Vagina (tissue), 2 donors: ENCODE measurements around the gene MPPED2. TPM values are rescaled to one million over a fixed set of nuclear protein-coding genes. Genes with fewer than 3 reads are reported as not detected.
A peak's percentile ranks its signal among the peaks of the same experiment; 100 is the strongest.

ENCODE experiments used
- DNase-seq, 2 donors: peaks; one replicate each; pipeline ENCODE4 v3.0.0-alpha.2; 2017; ENCODE audit errors: extremely low spot score in 2 of 2
- H3K27ac ChIP-seq: fragments of 200-600 bp; sonication (generic); one replicate; pipeline ENCODE4 v1.5.1; 2019
- H3K27me3 ChIP-seq: fragments of 200-600 bp; sonication (generic); one replicate; pipeline ENCODE4 v1.5.1; 2019
- H3K36me3 ChIP-seq, 2 donors: fragments of 200-600 bp; sonication (generic); one replicate each; pipeline ENCODE4 v1.5.1; 2017 to 2019
- H3K4me1 ChIP-seq: fragments of 200-600 bp; sonication (generic); one replicate; pipeline ENCODE4 v1.5.1; 2019
- H3K4me3 ChIP-seq, 2 donors: fragments of 200-600 bp; sonication (generic); 1 replicate in 1 of 2; 2 replicates in 1 of 2; pipeline ENCODE4 v1.5.1; 2016 to 2019
- H3K9me3 ChIP-seq: fragments of 200-600 bp; sonication (generic); one replicate; pipeline ENCODE4 v1.5.1; 2019
- POLR2A ChIP-seq, 2 donors: fragments of 450-650 bp; IDR thresholded peaks; one replicate each; pipeline ENCODE4 v1.6.1; 2017; ENCODE audit warnings: antibody characterized with exemption in 2 of 2, mild to moderate bottlenecking in 2 of 2, moderate library complexity in 2 of 2
- POLR2AphosphoS5 ChIP-seq, 2 donors: sonication (generic); formaldehyde crosslinking; IDR thresholded peaks; one replicate each; pipeline ENCODE4 v1.9.0; 2017; ENCODE audit warnings: antibody characterized with exemption in 2 of 2, mild to moderate bottlenecking in 2 of 2, low read depth in 1 of 2; ENCODE audit not compliant: insufficient read depth in 1 of 2
- intact Hi-C: fragments of 100-400 bp; cut with DNase I; formaldehyde crosslinking; loops from one replicate; pipeline ENCODE4 v1.15.1; 2023
- total RNA-seq: library from RNA; depleted of rRNA; stranded (reverse); fragments of >200 nt; gene quantifications from one replicate; pipeline ENCODE4 v1.2.3, GENCODE V29; 2016
- TF ChIP-seq, protein P1 (sequence below), 3 experiments: fragments of 450-650 bp in 2 of 3; fragments of 200-600 bp in 1 of 3; sonication (generic) in 1 of 3; IDR thresholded peaks; one replicate each; pipeline ENCODE4 v1.5.1; 2017 to 2019; ENCODE audit warnings: antibody characterized with exemption in 3 of 3, mild to moderate bottlenecking in 2 of 3, moderate library complexity in 2 of 3

Gene MPPED2
- total RNA-seq, 1 donor from 2014 or later = 4.4 TPM

DNA sequence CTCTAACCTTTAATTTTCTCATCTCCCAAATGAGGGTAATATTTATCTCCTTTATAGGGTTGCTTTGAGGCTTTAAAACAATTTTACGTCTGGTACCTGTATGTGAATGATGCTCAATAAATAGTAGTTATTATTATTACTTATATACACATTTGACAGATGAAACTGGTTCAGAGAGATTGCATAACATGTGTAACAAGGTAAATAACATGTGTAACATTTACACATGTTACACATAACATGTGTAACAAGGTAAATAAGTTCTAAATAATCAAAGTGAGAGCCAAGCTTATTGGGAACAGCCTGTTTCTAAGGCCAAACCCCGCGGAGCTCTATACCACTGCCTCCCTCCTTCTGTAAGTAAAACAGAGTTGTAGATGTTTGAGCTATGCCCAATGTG lies 100.9 kb downstream of the MPPED2 start:
- no peaks in the 10 kb centered on the region for H3K36me3 ChIP-seq
- TF ChIP-seq, protein P1, sequence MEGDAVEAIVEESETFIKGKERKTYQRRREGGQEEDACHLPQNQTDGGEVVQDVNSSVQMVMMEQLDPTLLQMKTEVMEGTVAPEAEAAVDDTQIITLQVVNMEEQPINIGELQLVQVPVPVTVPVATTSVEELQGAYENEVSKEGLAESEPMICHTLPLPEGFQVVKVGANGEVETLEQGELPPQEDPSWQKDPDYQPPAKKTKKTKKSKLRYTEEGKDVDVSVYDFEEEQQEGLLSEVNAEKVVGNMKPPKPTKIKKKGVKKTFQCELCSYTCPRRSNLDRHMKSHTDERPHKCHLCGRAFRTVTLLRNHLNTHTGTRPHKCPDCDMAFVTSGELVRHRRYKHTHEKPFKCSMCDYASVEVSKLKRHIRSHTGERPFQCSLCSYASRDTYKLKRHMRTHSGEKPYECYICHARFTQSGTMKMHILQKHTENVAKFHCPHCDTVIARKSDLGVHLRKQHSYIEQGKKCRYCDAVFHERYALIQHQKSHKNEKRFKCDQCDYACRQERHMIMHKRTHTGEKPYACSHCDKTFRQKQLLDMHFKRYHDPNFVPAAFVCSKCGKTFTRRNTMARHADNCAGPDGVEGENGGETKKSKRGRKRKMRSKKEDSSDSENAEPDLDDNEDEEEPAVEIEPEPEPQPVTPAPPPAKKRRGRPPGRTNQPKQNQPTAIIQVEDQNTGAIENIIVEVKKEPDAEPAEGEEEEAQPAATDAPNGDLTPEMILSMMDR (IDR thresholded peaks at IDR 0.05) = no peak
- TF ChIP-seq POLR2AphosphoS5 (IDR thresholded peaks at IDR 0.05; ENCODE audit: insufficient read depth in 1 of 2, low read depth in 1 of 2) (no peak), POLR2A (IDR thresholded peaks at IDR 0.05) (no peak)
- no peaks in the 10 kb centered on the region for H3K9me3 ChIP-seq
- intact Hi-C loops = no loop called here
- no peak for DNase-seq
- no peak overlapping the region for H3K4me3 ChIP-seq
- H3K4me1 ChIP-seq = peaks cover 47% of the 10 kb centered on the region
- no peak overlapping the region for H3K27ac ChIP-seq
- no peaks in the 10 kb centered on the region for H3K27me3 ChIP-seq

GRCh38 chr11:30483056-30483455 lies 103.1 kb downstream of the MPPED2 start:
- Histone ChIP-seq H3K36me3 (no peaks in the 10 kb centered on the region), H3K27me3 (no peaks in the 10 kb centered on the region), H3K9me3 (no peaks in the 10 kb centered on the region), H3K27ac (no peak overlapping the region), H3K4me1 (peaks cover 44% of the 10 kb centered on the region), H3K4me3 (no peak overlapping the region)
- DNase-seq = no peak
- intact Hi-C loops = no loop called here
- TF ChIP-seq POLR2A (IDR thresholded peaks at IDR 0.05) (no peak), POLR2AphosphoS5 (IDR thresholded peaks at IDR 0.05; ENCODE audit: insufficient read depth in 1 of 2, low read depth in 1 of 2) (no peak)
- TF ChIP-seq, protein P1 (IDR thresholded peaks at IDR 0.05) = no peak

DNA sequence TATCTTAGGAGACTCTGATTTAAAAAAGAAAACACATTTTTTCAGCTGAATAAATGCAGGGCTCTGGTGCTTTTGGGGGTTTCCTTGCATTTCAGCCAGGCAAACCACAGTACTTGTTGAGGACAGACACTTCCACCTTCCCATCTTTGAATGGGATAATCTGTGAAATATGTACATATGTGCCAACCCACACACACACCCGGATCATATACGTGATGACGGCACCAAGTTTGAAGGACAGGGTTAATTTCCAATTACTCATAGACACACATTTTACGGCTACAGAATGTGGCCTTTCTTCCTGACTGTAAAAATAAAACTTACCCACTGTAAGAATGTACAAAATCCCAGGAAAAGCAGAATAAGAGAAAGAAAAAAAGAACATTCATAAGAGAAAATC lies 104.4 kb downstream of the MPPED2 start:
- Histone ChIP-seq H3K27ac (peak overlapping the region; percentile 75), H3K27me3 (no peaks in the 10 kb centered on the region), H3K9me3 (no peaks in the 10 kb centered on the region), H3K4me3 (no peak overlapping the region), H3K4me1 (peaks cover 36% of the 10 kb centered on the region), H3K36me3 (no peaks in the 10 kb centered on the region)
- no peak for TF ChIP-seq POLR2AphosphoS5 (IDR thresholded peaks at IDR 0.05; ENCODE audit: insufficient read depth in 1 of 2, low read depth in 1 of 2)
- TF ChIP-seq, protein P1 (IDR thresholded peaks at IDR 0.05) = no peak
- no peak for TF ChIP-seq POLR2A (IDR thresholded peaks at IDR 0.05)
- no peak for DNase-seq
- intact Hi-C loops = no loop called here

DNA sequence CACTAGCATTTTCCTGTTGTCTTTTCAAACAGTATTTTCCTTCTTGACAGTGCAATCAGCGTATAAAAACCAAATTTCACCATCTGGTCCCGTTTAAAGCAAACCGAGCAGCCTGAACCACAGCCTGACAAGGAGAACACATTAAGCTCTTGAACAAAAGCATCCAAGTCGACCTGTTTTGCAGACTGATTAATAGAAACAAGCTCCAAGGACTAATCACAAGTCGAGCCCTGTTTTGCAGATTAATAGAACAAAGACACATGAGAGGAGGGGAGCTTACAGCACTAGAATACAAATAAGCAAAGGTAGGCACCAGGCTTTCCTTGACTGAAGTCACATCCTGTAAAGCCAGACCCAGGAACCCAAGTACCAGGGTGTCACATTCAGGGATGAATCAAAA lies 104.8 kb downstream of the MPPED2 start:
- Histone ChIP-seq H3K9me3 (no peaks in the 10 kb centered on the region), H3K36me3 (no peaks in the 10 kb centered on the region), H3K4me1 (peaks cover 36% of the 10 kb centered on the region), H3K27ac (peak overlapping the region; percentile 75), H3K27me3 (no peaks in the 10 kb centered on the region), H3K4me3 (no peak overlapping the region)
- DNase-seq = no peak
- intact Hi-C loops = no loop called here
- TF ChIP-seq, protein P1 (IDR thresholded peaks at IDR 0.05) = no peak
- TF ChIP-seq POLR2A (IDR thresholded peaks at IDR 0.05) (no peak), POLR2AphosphoS5 (IDR thresholded peaks at IDR 0.05; ENCODE audit: insufficient read depth in 1 of 2, low read depth in 1 of 2) (no peak)

- intact Hi-C loops = no loop called here
- DNase-seq = no peak
- Histone ChIP-seq H3K27ac (peak overlapping the region; percentile 75), H3K4me1 (peaks cover 36% of the 10 kb centered on the region), H3K27me3 (no peaks in the 10 kb centered on the region), H3K9me3 (no peaks in the 10 kb centered on the region), H3K4me3 (no peak overlapping the region), H3K36me3 (no peaks in the 10 kb centered on the region)
- no peak for TF ChIP-seq POLR2AphosphoS5 (IDR thresholded peaks at IDR 0.05; ENCODE audit: insufficient read depth in 1 of 2, low read depth in 1 of 2)
Observed at GRCh38 chr11:30479899-30480298, 106.3 kb downstream of the MPPED2 start.
